NT2/D1 (cell line): ENCODE results near the gene PAQR5.

Experiments
- SUZ12 ChIP-seq: IDR thresholded peaks from 2 replicates; pipeline ENCODE4 v1.6.1; 2011; ENCODE audit not compliant: insufficient read length, insufficient read depth; ENCODE audit errors: extremely low read depth
- YY1 ChIP-seq: IDR thresholded peaks from 2 replicates; pipeline ENCODE4 v1.6.1; 2011; ENCODE audit not compliant: insufficient read length, insufficient read depth
- ZNF274 ChIP-seq: IDR thresholded peaks from 2 replicates; pipeline ENCODE4 v1.6.1; 2011; ENCODE audit warnings: mild to moderate bottlenecking, low read depth, low read length

- TF ChIP-seq SUZ12 (no peak), ZNF274 (no peak), YY1 (no peak)
Measured at GRCh38 chr15:69308949-69309348, 10.2 kb downstream of the PAQR5 start.
